H1 (cell line): ENCODE measurements around the gene SPATA33. TPM values are rescaled to one million over a fixed set of nuclear protein-coding genes. Genes with fewer than 3 reads are reported as not detected.

ENCODE experiments used
- BRCA1 ChIP-seq: IDR thresholded peaks from 2 replicates; pipeline ENCODE4 v1.6.1; 2012; ENCODE audit warnings: low read depth, low read length, improper control_type of control experiment
- SRF ChIP-seq: IDR thresholded peaks from 2 replicates; pipeline ENCODE4 v1.6.1; 2011; ENCODE audit warnings: mild to moderate bottlenecking, low read depth, low read length, moderate library complexity
- TEAD4 ChIP-seq: IDR thresholded peaks from 2 replicates; pipeline ENCODE4 v1.6.1; 2012; ENCODE audit warnings: low read depth, low read length, inconsistent platforms, mixed read lengths
- polyA plus RNA-seq, 7 experiments: library from polyadenylated mRNA; depleted of rRNA in 3 of 7; stranded (reverse) in 5 of 7; unstranded in 2 of 7; fragments of >200 nt in 5 of 7; fragments of 200-250 nt in 2 of 7; gene quantifications; 1 replicate in 5 of 7; 2 replicates in 1 of 7; 4 replicates in 1 of 7; pipeline versions ENCODE4 v1.2.1 to v1.2.3, GENCODE V29; 2011 to 2013; ENCODE audit warnings: missing spikeins in 2 of 7, mixed read lengths in 2 of 7
- total RNA-seq: library from RNA; stranded (reverse); fragmentation: NEBNext Ultra II Directional; extraction: Animal tissue kit (Norgen Biotek cat#: 25700); gene quantifications from 2 replicates; pipeline ENCODE4 v1.2.1, GENCODE V29; 2021

SPATA33 gene
- total and polyA plus RNA-seq, 2 of the 8 experiments (the other 6 are each of a cell fraction or from before 2014, with no cell fraction given): 5.4 to 16.9 TPM

DNA sequence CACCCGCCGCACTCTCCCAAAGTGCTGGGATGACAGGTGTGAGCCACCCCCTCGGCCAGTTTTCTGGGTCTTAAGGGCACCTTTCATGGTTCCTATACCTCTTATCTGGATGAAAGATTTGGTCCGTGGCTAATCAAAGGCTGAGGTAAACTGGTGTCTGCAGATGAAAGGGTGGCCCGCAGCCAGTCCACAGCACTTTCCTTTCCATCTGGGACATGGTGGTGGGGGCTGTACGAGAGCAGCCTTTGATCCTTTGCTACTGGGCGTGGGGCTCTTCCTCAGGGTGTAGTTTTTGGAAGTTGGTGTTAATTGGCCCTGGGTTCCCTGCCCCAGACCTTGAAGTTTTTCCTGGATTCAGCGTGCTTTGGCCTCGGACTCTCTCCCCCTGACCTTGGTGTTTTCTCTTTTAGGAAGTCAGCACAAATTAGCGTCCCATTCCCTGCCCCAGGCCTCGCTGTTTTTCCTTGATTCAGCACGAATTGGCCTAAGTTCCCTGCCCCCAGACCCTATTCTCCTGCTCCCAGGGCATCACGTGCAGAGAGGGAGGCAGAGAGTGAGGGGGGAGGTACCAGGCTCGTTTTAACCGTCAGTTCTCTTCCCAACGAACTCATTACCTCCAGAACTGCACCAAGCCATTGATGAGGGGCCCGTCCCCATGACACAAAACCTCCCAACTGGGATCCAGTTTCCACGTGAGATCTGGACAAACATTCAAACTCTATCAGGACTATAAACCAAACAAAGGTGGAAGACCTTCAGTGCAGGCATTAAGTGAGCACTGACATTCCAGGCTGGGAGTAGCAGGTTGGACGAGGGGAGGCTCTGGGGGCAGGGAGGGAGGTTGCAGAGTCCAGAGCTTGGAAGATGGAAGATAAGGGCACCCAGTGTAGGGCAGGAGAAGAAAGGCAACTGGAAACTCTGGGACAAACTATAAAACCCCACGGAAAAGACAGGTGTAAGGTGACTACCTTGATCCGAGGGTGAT lies 32.6 kb upstream of the SPATA33 start (continued):
- TF ChIP-seq SRF (no peak), TEAD4 (no peak), BRCA1 (no peak)
